Measurements from ENCODE around the gene NFKBIZ.
"Not testable (repeated sequence)": the region's sequence is repeated elsewhere in the genome, so short reads cannot be mapped to it uniquely, and the experiment has no call there.

The NFKBIZ gene

GRCh38 chr3:101902041-101902440, 52.7 kb downstream of the NFKBIZ start:
- H3K14ac ChIP-seq (ENCODE audit: low read length in 2 of 2): no peak overlapping the region

DNA sequence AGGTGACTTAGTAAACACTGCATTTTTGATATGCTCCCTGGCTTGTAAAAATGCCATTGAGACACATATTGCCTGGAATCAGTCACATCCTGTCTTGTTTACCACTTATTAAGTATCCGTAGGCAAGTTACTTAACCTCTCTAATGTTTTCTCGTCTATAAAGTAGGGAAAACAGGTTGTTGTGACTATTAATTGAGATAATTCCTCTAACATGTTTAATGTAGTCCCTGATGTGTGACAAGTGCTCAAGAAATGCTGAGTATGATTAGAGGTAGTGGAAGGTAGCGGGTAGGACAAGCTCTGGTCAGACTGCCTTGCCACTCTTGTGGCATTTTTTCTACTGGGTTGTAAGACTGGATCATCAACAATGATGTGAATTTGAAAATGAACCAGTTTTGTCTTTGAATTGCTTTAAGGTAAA, 54.1 kb downstream of the NFKBIZ start:
- H3K4me3 ChIP-seq (ENCODE audit: insufficient read depth in 1 of 2, low read depth in 1 of 2, low read length in 2 of 2): no peak overlapping the region
- H3K9me3 ChIP-seq (ENCODE audit: control insufficient read depth, low read length): no peaks in the 10 kb centered on the region
- no peak overlapping the region for H3K18ac ChIP-seq (ENCODE audit: low read depth in 1 of 2, low read length in 2 of 2)
- H3K79me1 ChIP-seq (replicated peaks; ENCODE audit: low read length, poor library complexity, severe bottlenecking): no peaks in the 10 kb centered on the region
- H3K14ac ChIP-seq (ENCODE audit: low read length in 2 of 2): no peak overlapping the region
- no peak overlapping the region for H3K9ac ChIP-seq (ENCODE audit: low read length)
- H3K4ac ChIP-seq (ENCODE audit: low read depth in 1 of 2, low read length in 2 of 2): no peak overlapping the region
- H2BK5ac ChIP-seq (ENCODE audit: low read depth, low read length, poor library complexity, severe bottlenecking): no peak overlapping the region
- peak overlapping the region in 1 of 2 experiments; percentile 29 for H2BK12ac ChIP-seq (ENCODE audit: low read length in 2 of 2)
- peaks cover 3% of the 10 kb centered on the region for H3K4me1 ChIP-seq (ENCODE audit: control insufficient read depth, insufficient read depth, low read depth, low read length)
- DNase-seq: peak; percentile 65
- WGBS: 23% methylated on average over 3 of the region's 3 CpGs
- no peak overlapping the region for H3K4me2 ChIP-seq (ENCODE audit: low read length, poor library complexity, severe bottlenecking)
- H3K27ac ChIP-seq (ENCODE audit: low read length, poor library complexity, severe bottlenecking): peak overlapping the region; percentile 30
- H2BK15ac ChIP-seq (ENCODE audit: low read depth, poor library complexity, severe bottlenecking): no peak overlapping the region
- H3K23ac ChIP-seq (ENCODE audit: low read length in 2 of 2): no peak overlapping the region
- no peaks in the 10 kb centered on the region for H3K27me3 ChIP-seq (ENCODE audit: control insufficient read depth in 1 of 2, insufficient read depth in 1 of 2, low read length in 2 of 2)
- H3K36me3 ChIP-seq (ENCODE audit: control insufficient read depth in 1 of 2, insufficient read depth in 2 of 2, low read depth in 1 of 2, low read length in 2 of 2): no peaks in the 10 kb centered on the region
- H4K91ac ChIP-seq (ENCODE audit: low read length): no peak overlapping the region
- H2AK5ac ChIP-seq (ENCODE audit: low read length, severe bottlenecking): no peak overlapping the region
- H4K8ac ChIP-seq (ENCODE audit: low read length): no peak overlapping the region
- H2BK120ac ChIP-seq (ENCODE audit: low read depth, low read length): no peak overlapping the region
- no peak overlapping the region for H2AFZ ChIP-seq (ENCODE audit: low read depth, low read length)

More at GRCh38 chr3:101902041-101902440, 52.7 kb downstream of the NFKBIZ start:
- Histone ChIP-seq H2BK5ac (ENCODE audit: low read depth, low read length, poor library complexity, severe bottlenecking) (no peak overlapping the region), H3K4ac (ENCODE audit: low read depth in 1 of 2, low read length in 2 of 2) (no peak overlapping the region), H3K9me3 (ENCODE audit: control insufficient read depth, low read length) (no peaks in the 10 kb centered on the region), H3K27me3 (ENCODE audit: control insufficient read depth in 1 of 2, insufficient read depth in 1 of 2, low read length in 2 of 2) (no peaks in the 10 kb centered on the region), H3K4me1 (ENCODE audit: control insufficient read depth, insufficient read depth, low read depth, low read length) (peaks cover 3% of the 10 kb centered on the region), H2BK12ac (ENCODE audit: low read length in 2 of 2) (no peak overlapping the region), H4K91ac (ENCODE audit: low read length) (no peak overlapping the region), H3K9ac (ENCODE audit: low read length) (peak overlapping the region; percentile 79), H2BK15ac (ENCODE audit: low read depth, poor library complexity, severe bottlenecking) (no peak overlapping the region), H2BK120ac (ENCODE audit: low read depth, low read length) (no peak overlapping the region), H3K36me3 (ENCODE audit: control insufficient read depth in 1 of 2, insufficient read depth in 2 of 2, low read depth in 1 of 2, low read length in 2 of 2) (no peaks in the 10 kb centered on the region), H3K23ac (ENCODE audit: low read length in 2 of 2) (no peak overlapping the region), H3K27ac (ENCODE audit: low read length, poor library complexity, severe bottlenecking) (peak overlapping the region; percentile 87), H4K8ac (ENCODE audit: low read length) (peak overlapping the region; percentile 33), H2AK5ac (ENCODE audit: low read length, severe bottlenecking) (peak overlapping the region; percentile 50), H3K4me3 (ENCODE audit: insufficient read depth in 1 of 2, low read depth in 1 of 2, low read length in 2 of 2) (no peak overlapping the region), H3K18ac (ENCODE audit: low read depth in 1 of 2, low read length in 2 of 2) (peak overlapping the region in 1 of 2 experiments; percentile 48), H3K4me2 (ENCODE audit: low read length, poor library complexity, severe bottlenecking) (no peak overlapping the region), H2AFZ (ENCODE audit: low read depth, low read length) (no peak overlapping the region), H3K79me1 (replicated peaks; ENCODE audit: low read length, poor library complexity, severe bottlenecking) (no peaks in the 10 kb centered on the region)
- DNase-seq: peak; percentile 96
- WGBS: 0% methylated on average over 1 of the region's 1 CpG

DNA sequence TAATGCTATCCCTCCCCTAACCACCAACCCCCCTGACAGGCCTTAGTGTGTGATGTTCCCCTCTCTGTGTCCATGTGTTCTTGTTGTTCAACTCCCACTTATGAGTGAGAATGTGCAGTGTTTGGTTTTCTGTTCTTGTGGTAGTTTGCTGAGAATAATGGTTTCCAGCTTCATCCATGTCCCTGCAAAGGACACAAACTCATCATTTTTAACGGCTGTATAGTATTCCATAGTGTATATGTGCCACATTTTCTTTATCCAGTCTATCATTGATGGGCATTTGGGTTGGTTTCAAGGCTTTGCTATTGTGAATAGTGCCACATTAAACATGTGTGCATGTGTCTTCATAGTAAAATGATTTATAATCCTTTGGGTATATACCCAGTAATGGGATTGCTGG, 56.3 kb downstream of the NFKBIZ start:
- not testable (repeated sequence) for H3K23ac ChIP-seq (ENCODE audit: low read length in 2 of 2); H3K9ac ChIP-seq (ENCODE audit: low read length); H3K4me3 ChIP-seq (ENCODE audit: insufficient read depth in 1 of 2, low read depth in 1 of 2, low read length in 2 of 2); H2BK5ac ChIP-seq (ENCODE audit: low read depth, low read length, poor library complexity, severe bottlenecking); DNase-seq; H3K9me3 ChIP-seq (ENCODE audit: control insufficient read depth, low read length); H3K36me3 ChIP-seq (ENCODE audit: control insufficient read depth in 1 of 2, insufficient read depth in 2 of 2, low read depth in 1 of 2, low read length in 2 of 2); H3K4ac ChIP-seq (ENCODE audit: low read depth in 1 of 2, low read length in 2 of 2); H2AFZ ChIP-seq (ENCODE audit: low read depth, low read length); H2BK15ac ChIP-seq (ENCODE audit: low read depth, poor library complexity, severe bottlenecking); H3K18ac ChIP-seq (ENCODE audit: low read depth in 1 of 2, low read length in 2 of 2); H3K4me1 ChIP-seq (ENCODE audit: control insufficient read depth, insufficient read depth, low read depth, low read length); H3K27ac ChIP-seq (ENCODE audit: low read length, poor library complexity, severe bottlenecking); H2BK12ac ChIP-seq (ENCODE audit: low read length in 2 of 2); H4K91ac ChIP-seq (ENCODE audit: low read length); H4K8ac ChIP-seq (ENCODE audit: low read length); H3K14ac ChIP-seq (ENCODE audit: low read length in 2 of 2); H3K27me3 ChIP-seq (ENCODE audit: control insufficient read depth in 1 of 2, insufficient read depth in 1 of 2, low read length in 2 of 2); H3K79me1 ChIP-seq (replicated peaks; ENCODE audit: low read length, poor library complexity, severe bottlenecking); H3K4me2 ChIP-seq (ENCODE audit: low read length, poor library complexity, severe bottlenecking); H2BK120ac ChIP-seq (ENCODE audit: low read depth, low read length); H2AK5ac ChIP-seq (ENCODE audit: low read length, severe bottlenecking)
- no CpG with 5 or more reads among the region's 1 CpG for WGBS

Measured in mesenchymal stem cell (in vitro differentiated cells and primary cell).